ENCODE measurements around the gene ITGA2. TPM values are rescaled to one million over a fixed set of nuclear protein-coding genes. Genes with fewer than 3 reads are reported as not detected.

ITGA2 gene
- total RNA-seq, 1 experiment from 2014 or later: 36.7 TPM

GRCh38 chr5:53128481-53128880, 139.3 kb downstream of the ITGA2 start:
- ATAC-seq (no peak), DNase-seq (no peak)
- Histone ChIP-seq H3K9ac (ENCODE audit: low read length) (no peak overlapping the region), H3F3A (ENCODE audit: low read length, unreplicated experiment) (no peaks in the 10 kb centered on the region), H3K4me3 (ENCODE audit: low read length) (no peak overlapping the region), H3K79me2 (ENCODE audit: low read length) (no peaks in the 10 kb centered on the region), H3K27me3 (ENCODE audit: low read length) (no peaks in the 10 kb centered on the region), H3K27ac (ENCODE audit: low read length) (no peak overlapping the region), H3K4me2 (ENCODE audit: low read length) (no peak overlapping the region), H3K9me3 (ENCODE audit: low read length) (no peaks in the 10 kb centered on the region), H3K36me3 (ENCODE audit: low read depth, low read length) (no peaks in the 10 kb centered on the region), H3K4me1 (ENCODE audit: insufficient read depth, low read length) (peaks cover 9% of the 10 kb centered on the region), H4K20me1 (ENCODE audit: low read length) (no peaks in the 10 kb centered on the region), H3K9me2 (replicated peaks; ENCODE audit: low read length) (no peaks in the 10 kb centered on the region), H2AFZ (ENCODE audit: low read length) (no peak overlapping the region)
- intact Hi-C loops (cut with micrococcal nuclease): loop anchor here (10.0 kb wide), 1 partner anchor 746 kb away; no protein-coding TSS in a partner anchor
- TF ChIP-seq CTCF (conservative IDR thresholded peaks at IDR 0.05; ENCODE audit: low read depth, low read length) (no peak), EZH2 (IDR thresholded peaks at IDR 0.05; ENCODE audit: low read length, unreplicated experiment) (no peak), EZH2phosphoT487 (IDR thresholded peaks at IDR 0.05; ENCODE audit: borderline replicate concordance, low read length) (no peak)
- no TSS peak for BruUV-seq (replicated peaks)
- POLR2A ChIA-PET (ENCODE audit: unreplicated experiment): no interaction called here
- CTCF ChIA-PET: interaction anchor here (0.6 kb wide), 1 partner anchor 13 kb away, joined by 3 read pairs; no protein-coding TSS in a partner anchor

- ChIA-PET CTCF (no interaction called here), POLR2A (ENCODE audit: unreplicated experiment) (no interaction called here)
- no peak overlapping the region for H3K9ac ChIP-seq (ENCODE audit: low read length)
- H4K20me1 ChIP-seq (ENCODE audit: low read length): no peaks in the 10 kb centered on the region
- no peak overlapping the region for H3K4me2 ChIP-seq (ENCODE audit: low read length)
- no peaks in the 10 kb centered on the region for H3F3A ChIP-seq (ENCODE audit: low read length, unreplicated experiment)
- H3K4me1 ChIP-seq (ENCODE audit: insufficient read depth, low read length): peaks cover 9% of the 10 kb centered on the region
- BruUV-seq (replicated peaks): no TSS peak
- ATAC-seq: no peak
- intact Hi-C loops (cut with micrococcal nuclease): no loop called here
- DNase-seq: no peak
- H3K27me3 ChIP-seq (ENCODE audit: low read length): no peaks in the 10 kb centered on the region
- H3K79me2 ChIP-seq (ENCODE audit: low read length): no peaks in the 10 kb centered on the region
- no peak overlapping the region for H3K27ac ChIP-seq (ENCODE audit: low read length)
- H3K9me2 ChIP-seq (replicated peaks; ENCODE audit: low read length): no peaks in the 10 kb centered on the region
- no peak for TF ChIP-seq CTCF (conservative IDR thresholded peaks at IDR 0.05; ENCODE audit: low read depth, low read length)
- H2AFZ ChIP-seq (ENCODE audit: low read length): no peak overlapping the region
- no peaks in the 10 kb centered on the region for H3K36me3 ChIP-seq (ENCODE audit: low read depth, low read length)
- H3K4me3 ChIP-seq (ENCODE audit: low read length): no peak overlapping the region
- H3K9me3 ChIP-seq (ENCODE audit: low read length): no peaks in the 10 kb centered on the region
These were observed 141.1 kb downstream of the ITGA2 start for GRCh38 chr5:53130266-53130665.

GRCh38 chr5:53133020-53133419, 143.9 kb downstream of the ITGA2 start:
- POLR2A ChIA-PET (ENCODE audit: unreplicated experiment): no interaction called here
- Histone ChIP-seq H3K36me3 (ENCODE audit: low read depth, low read length) (no peaks in the 10 kb centered on the region), H3K27me3 (ENCODE audit: low read length) (no peaks in the 10 kb centered on the region), H3K9me3 (ENCODE audit: low read length) (no peaks in the 10 kb centered on the region), H2AFZ (ENCODE audit: low read length) (no peak overlapping the region), H3K4me1 (ENCODE audit: insufficient read depth, low read length) (no peaks in the 10 kb centered on the region), H4K20me1 (ENCODE audit: low read length) (no peaks in the 10 kb centered on the region), H3K9me2 (replicated peaks; ENCODE audit: low read length) (no peaks in the 10 kb centered on the region), H3F3A (ENCODE audit: low read length, unreplicated experiment) (no peaks in the 10 kb centered on the region), H3K4me2 (ENCODE audit: low read length) (no peak overlapping the region), H3K79me2 (ENCODE audit: low read length) (no peaks in the 10 kb centered on the region), H3K4me3 (ENCODE audit: low read length) (no peak overlapping the region), H3K27ac (ENCODE audit: low read length) (no peak overlapping the region), H3K9ac (ENCODE audit: low read length) (no peak overlapping the region)
- no TSS peak for BruUV-seq (replicated peaks)
- DNase-seq (no peak), ATAC-seq (no peak)
- intact Hi-C loops (cut with micrococcal nuclease): no loop called here
- CTCF ChIA-PET: no interaction called here
- TF ChIP-seq CTCF (conservative IDR thresholded peaks at IDR 0.05; ENCODE audit: low read depth, low read length) (no peak), EZH2phosphoT487 (IDR thresholded peaks at IDR 0.05; ENCODE audit: borderline replicate concordance, low read length) (no peak), EZH2 (IDR thresholded peaks at IDR 0.05; ENCODE audit: low read length, unreplicated experiment) (no peak)

Other genes starting within 250 kb of the ITGA2 start
- 3.4 and 4.7 TPM in 2 replicates for gene ITGA1, start 201.4 kb upstream of the ITGA2 start, total RNA-seq (2014; rRNA removed)
- gene PELO, start 201.4 kb upstream of the ITGA2 start, total RNA-seq (2014; rRNA removed): 33.6 and 45.3 TPM in 2 replicates
- 26.5 and 29.1 TPM in 2 replicates for gene MOCS2, start 120.4 kb downstream of the ITGA2 start, total RNA-seq (2014; rRNA removed)